K562 (cell line): ENCODE results near the gene RNF224. TPM values are rescaled to one million over a fixed set of nuclear protein-coding genes. Genes with fewer than 3 reads are reported as not detected.

ENCODE experiments used
- ATF1 ChIP-seq, 2 experiments: fragments of 450-650 bp in 1 of 2; IDR thresholded peaks; 2 replicates each; pipeline ENCODE4 v1.6.1; 2016; ENCODE audit warnings: missing compliant biosample characterization in 1 of 2, missing genetic modification characterization in 1 of 2
- BACH1 ChIP-seq: fragments of 200-800 bp; sonication (Bioruptor generic); IDR thresholded peaks from 2 replicates; pipeline ENCODE4 v1.6.1; 2016; ENCODE audit warnings: missing genetic modification characterization, missing compliant biosample characterization
- BHLHE40 ChIP-seq: IDR thresholded peaks from 2 replicates; pipeline ENCODE4 v1.6.1; 2011; ENCODE audit warnings: low read length, improper control_type of control experiment
- CCAR2 ChIP-seq: fragments of 200-400 bp; formaldehyde crosslinking; IDR thresholded peaks from 2 replicates; pipeline ENCODE4 v1.6.1; 2017; ENCODE audit warnings: mild to moderate bottlenecking, low read depth, low read length
- CREB5 ChIP-seq: fragments of 250-450 bp; sonication (Bioruptor Pico); IDR thresholded peaks from 2 replicates; pipeline ENCODE4 v1.5.0; 2020; ENCODE audit warnings: mild to moderate bottlenecking
- DEAF1 ChIP-seq: fragments of 450-650 bp; formaldehyde crosslinking; IDR thresholded peaks from 2 replicates; pipeline ENCODE4 v1.4.0; 2020; ENCODE audit warnings: mild to moderate bottlenecking, moderate library complexity
- ELK1 ChIP-seq: sonication (generic); formaldehyde crosslinking; IDR thresholded peaks from 2 replicates; pipeline ENCODE4 v1.8.1; 2022; ENCODE audit warnings: missing genetic modification reagents
- HDAC2 ChIP-seq: fragments of 450-650 bp; IDR thresholded peaks from 2 replicates; pipeline ENCODE4 v1.6.1; 2016; ENCODE audit warnings: mild to moderate bottlenecking
- KLF6 ChIP-seq: fragments of 250-450 bp; sonication (Bioruptor Pico); IDR thresholded peaks from 2 replicates; pipeline ENCODE4 v1.4.0; 2020; ENCODE audit warnings: mild to moderate bottlenecking, moderate library complexity, borderline replicate concordance
- LEF1 ChIP-seq: fragments of 450-650 bp; IDR thresholded peaks from 2 replicates; pipeline ENCODE4 v1.6.1; 2016; ENCODE audit warnings: mild to moderate bottlenecking
- MTA1 ChIP-seq: fragments of 450-650 bp; IDR thresholded peaks from 2 replicates; pipeline ENCODE4 v1.6.1; 2017; ENCODE audit warnings: borderline replicate concordance
- NCOA6 ChIP-seq: fragments of 450-650 bp; IDR thresholded peaks from 2 replicates; pipeline ENCODE4 v1.6.1; 2017; ENCODE audit warnings: mild to moderate bottlenecking
- NR2C1 ChIP-seq, 2 experiments: fragments of 450-650 bp; IDR thresholded peaks; 2 replicates each; pipeline ENCODE4 v1.6.1; 2017; ENCODE audit warnings: mild to moderate bottlenecking in 2 of 2, antibody characterized with exemption in 1 of 2, inconsistent platforms in 1 of 2, missing compliant biosample characterization in 1 of 2, missing genetic modification characterization in 1 of 2
- POLR2AphosphoS2 ChIP-seq: IDR thresholded peaks from 2 replicates; pipeline ENCODE4 v1.6.1; 2012; ENCODE audit warnings: low read length, improper control_type of control experiment
- SLC30A9 ChIP-seq: fragments of 250-450 bp; sonication (Bioruptor Pico); IDR thresholded peaks from 2 replicates; pipeline ENCODE4 v1.8.0; 2022; ENCODE audit warnings: mild to moderate bottlenecking, moderate library complexity
- SREBF2 ChIP-seq: sonication (generic); formaldehyde crosslinking; IDR thresholded peaks from 2 replicates; pipeline ENCODE4 v1.4.0; 2020; ENCODE audit warnings: mild to moderate bottlenecking, missing genetic modification reagents
- SUPT5H ChIP-seq: fragments of 450-650 bp; IDR thresholded peaks from 2 replicates; pipeline ENCODE4 v1.6.1; 2016
- TAL1 ChIP-seq: fragments of 450-650 bp; IDR thresholded peaks from 2 replicates; pipeline ENCODE4 v1.6.1; 2016; ENCODE audit warnings: mild to moderate bottlenecking
- TBL1XR1 ChIP-seq, 2 experiments: IDR thresholded peaks; 2 replicates each; pipeline ENCODE4 v1.6.1; 2012; ENCODE audit warnings: improper control_type of control experiment in 2 of 2, low read length in 2 of 2, mild to moderate bottlenecking in 1 of 2
- ZBTB43 ChIP-seq: sonication (generic); formaldehyde crosslinking; IDR thresholded peaks from 2 replicates; pipeline ENCODE4 v1.8.0; 2023; ENCODE audit warnings: mild to moderate bottlenecking, missing genetic modification reagents
- ZNF583 ChIP-seq: fragments of 250-450 bp; sonication (Bioruptor Pico); IDR thresholded peaks from 2 replicates; pipeline ENCODE4 v1.4.0; 2020
- ZNF778 ChIP-seq: fragments of 450-650 bp; formaldehyde crosslinking; IDR thresholded peaks from 2 replicates; pipeline ENCODE4 v1.4.0; 2020; ENCODE audit warnings: mild to moderate bottlenecking, moderate library complexity
- polyA plus RNA-seq, 8 experiments: library from polyadenylated mRNA; depleted of rRNA in 4 of 8; stranded (reverse) in 5 of 8; unstranded in 3 of 8; fragments of >200 nt; fragmentation: Nextera tagmentation in 2 of 8; fragmentation: Illumina TruSeq in 1 of 8; extraction: Ambion mirVana in 2 of 8; extraction: Trizol in 1 of 8; gene quantifications; 2 replicates each; pipeline versions ENCODE4 v1.2.1 to v1.2.3, GENCODE V29; 2011 to 2014; ENCODE audit warnings: inconsistent platforms in 1 of 8, missing spikeins in 1 of 8
- total RNA-seq, 7 experiments: library from RNA; depleted of rRNA in 6 of 7; stranded (reverse); fragments of >200 nt in 6 of 7; fragmentation: Illumina TruSeq in 2 of 7; extraction: Trizol in 2 of 7; gene quantifications; 2 replicates each; pipeline versions ENCODE4 v1.2.1 to v1.2.3, GENCODE V29; 2011 to 2021; ENCODE audit warnings: low replicate concordance in 1 of 7
- TF ChIP-seq, protein P1 (sequence below), 2 experiments: IDR thresholded peaks; 2 replicates each; pipeline ENCODE4 v1.6.1; 2011; ENCODE audit warnings: borderline replicate concordance in 1 of 2, control low read depth in 1 of 2, low read depth in 1 of 2, low read length in 1 of 2, mild to moderate bottlenecking in 1 of 2, mixed read lengths in 1 of 2, moderate library complexity in 1 of 2; ENCODE audit not compliant: insufficient read depth in 1 of 2, insufficient read length in 1 of 2, poor library complexity in 1 of 2, severe bottlenecking in 1 of 2; ENCODE audit errors: extremely low read depth in 1 of 2

The RNF224 gene
- total and polyA plus RNA-seq, 9 of the 15 experiments (the other 6 are each of a cell fraction or from before 2014, with no cell fraction given): not detected

DNA sequence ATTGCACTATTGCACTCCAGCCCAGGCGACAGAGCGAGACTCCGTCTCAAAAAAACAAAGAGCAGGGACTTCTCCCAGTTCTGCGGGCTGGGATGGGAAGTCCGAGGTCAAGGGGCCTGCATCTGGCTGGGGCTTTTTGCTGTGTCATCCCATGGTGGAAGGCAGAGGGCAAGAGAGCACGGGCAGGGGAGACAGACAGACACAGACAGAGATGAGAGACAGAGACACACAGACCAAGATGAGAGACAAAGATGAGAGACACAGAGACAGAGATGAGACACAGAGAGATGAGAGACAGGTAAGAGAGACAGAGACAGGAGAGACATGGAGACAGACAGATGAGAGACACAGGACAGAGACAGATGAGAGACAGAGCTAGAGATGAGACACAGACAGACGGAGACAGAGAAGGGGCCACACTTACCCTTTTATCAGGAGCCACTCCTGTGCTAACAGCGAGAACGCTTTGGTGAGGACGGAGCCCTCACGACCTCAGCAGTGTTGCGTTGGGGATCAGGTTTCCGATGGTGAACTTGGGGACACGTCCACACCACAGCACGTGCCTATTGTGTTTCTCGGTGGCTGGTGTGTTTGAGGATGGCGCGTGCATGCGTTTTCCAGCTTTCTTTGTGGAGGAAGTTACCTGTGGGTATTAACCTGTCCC, 41.4 kb downstream of the RNF224 start (continued):
- TF ChIP-seq MTA1 (peak; percentile 82), ATF1 (CRISPR knock-in tag; IDR thresholded peaks at IDR 0.05) (no peak), ATF1 (tag; IDR thresholded peaks at IDR 0.05) (no peak), ELK1 (CRISPR knock-in tag) (no peak), DEAF1 (no peak), KLF6 (CRISPR knock-in tag) (no peak), NCOA6 (peak; percentile 14; the same call in 1 of the 2 replicates), CCAR2 (no peak), ZNF778 (CRISPR knock-in tag) (no peak), ZBTB43 (CRISPR knock-in tag) (no peak), BHLHE40 (peak; percentile 83), TBL1XR1 (IDR thresholded peaks at IDR 0.05; ENCODE audit: low read length in 2 of 2) (0 out of 4 replicates have a peak, but pooled peaks of 1 of the 2 experiments have one; percentile 20), CREB5 (CRISPR knock-in tag) (no peak), TAL1 (0 out of 2 replicates have a peak, but pooled peaks have one; percentile 32), POLR2AphosphoS2 (no peak), SREBF2 (CRISPR knock-in tag) (no peak), HDAC2 (peak; percentile 86), BACH1 (tag) (peak; percentile 67), SUPT5H (peak; percentile 69; the same call in 1 of the 2 replicates), LEF1 (peak; percentile 88), ZNF583 (CRISPR knock-in tag) (no peak), NR2C1 (IDR thresholded peaks at IDR 0.05) (peak; percentile 73), NR2C1 (tag; IDR thresholded peaks at IDR 0.05) (peak; percentile 60), SLC30A9 (CRISPR knock-in tag) (no peak)
- TF ChIP-seq, protein P1, sequence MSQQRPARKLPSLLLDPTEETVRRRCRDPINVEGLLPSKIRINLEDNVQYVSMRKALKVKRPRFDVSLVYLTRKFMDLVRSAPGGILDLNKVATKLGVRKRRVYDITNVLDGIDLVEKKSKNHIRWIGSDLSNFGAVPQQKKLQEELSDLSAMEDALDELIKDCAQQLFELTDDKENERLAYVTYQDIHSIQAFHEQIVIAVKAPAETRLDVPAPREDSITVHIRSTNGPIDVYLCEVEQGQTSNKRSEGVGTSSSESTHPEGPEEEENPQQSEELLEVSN (IDR thresholded peaks at IDR 0.05; ENCODE audit: borderline replicate concordance in 1 of 2, extremely low read depth in 1 of 2, insufficient read depth in 1 of 2, insufficient read length in 1 of 2, low read depth in 1 of 2, low read length in 1 of 2, poor library complexity in 1 of 2, severe bottlenecking in 1 of 2): peak; percentile 40 to 49
